Iris pigment epithelial cell (primary cell): Measurements from ENCODE around the gene HOXB2.

Experiments
- DNase-seq: peaks from one replicate; pipeline ENCODE4 v3.0.0-alpha.2; 2011; ENCODE audit warnings: low read depth

Gene HOXB2

DNA sequence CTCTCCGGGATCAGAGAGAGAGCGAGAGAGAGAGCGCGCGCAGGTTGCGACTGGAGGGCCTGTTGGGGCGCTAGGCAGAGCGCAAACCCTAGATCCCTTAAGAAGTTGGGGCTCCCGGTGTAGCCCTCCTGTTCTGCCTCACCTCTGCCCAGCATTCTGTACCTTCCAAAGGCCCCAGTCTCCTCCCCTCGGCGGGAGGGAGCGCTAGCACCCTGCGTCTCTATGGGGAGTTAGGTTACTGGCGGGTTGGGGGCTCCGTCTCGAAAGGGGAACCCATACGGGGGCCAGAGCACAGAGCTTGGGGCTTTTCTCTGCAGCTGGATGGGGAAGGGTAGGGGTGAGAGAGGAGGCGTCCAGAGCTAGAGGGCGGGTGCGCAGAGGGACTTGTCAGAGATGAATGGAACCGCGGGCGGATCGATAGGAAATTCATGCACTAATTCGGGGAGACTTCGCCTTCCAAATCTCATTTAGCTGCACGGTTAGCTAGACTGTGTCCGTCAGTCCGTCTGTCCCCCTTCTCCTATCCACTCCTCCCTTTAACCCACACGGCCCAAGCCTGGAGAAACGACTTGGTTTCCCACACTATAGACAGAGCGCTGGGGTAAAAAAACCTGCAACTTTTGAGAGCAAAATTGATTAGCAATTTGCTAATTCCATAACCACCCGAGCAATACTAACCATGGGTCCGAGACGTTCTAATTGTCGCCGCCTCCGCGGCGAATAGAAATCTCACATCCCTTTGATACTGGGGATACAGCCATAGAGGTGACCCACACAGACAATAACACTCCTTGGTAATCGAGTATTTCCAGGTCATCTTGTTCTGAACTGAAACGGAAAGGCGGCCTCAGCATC is 33.9 kb upstream of the HOXB2 start:
- no peak for DNase-seq

DNA sequence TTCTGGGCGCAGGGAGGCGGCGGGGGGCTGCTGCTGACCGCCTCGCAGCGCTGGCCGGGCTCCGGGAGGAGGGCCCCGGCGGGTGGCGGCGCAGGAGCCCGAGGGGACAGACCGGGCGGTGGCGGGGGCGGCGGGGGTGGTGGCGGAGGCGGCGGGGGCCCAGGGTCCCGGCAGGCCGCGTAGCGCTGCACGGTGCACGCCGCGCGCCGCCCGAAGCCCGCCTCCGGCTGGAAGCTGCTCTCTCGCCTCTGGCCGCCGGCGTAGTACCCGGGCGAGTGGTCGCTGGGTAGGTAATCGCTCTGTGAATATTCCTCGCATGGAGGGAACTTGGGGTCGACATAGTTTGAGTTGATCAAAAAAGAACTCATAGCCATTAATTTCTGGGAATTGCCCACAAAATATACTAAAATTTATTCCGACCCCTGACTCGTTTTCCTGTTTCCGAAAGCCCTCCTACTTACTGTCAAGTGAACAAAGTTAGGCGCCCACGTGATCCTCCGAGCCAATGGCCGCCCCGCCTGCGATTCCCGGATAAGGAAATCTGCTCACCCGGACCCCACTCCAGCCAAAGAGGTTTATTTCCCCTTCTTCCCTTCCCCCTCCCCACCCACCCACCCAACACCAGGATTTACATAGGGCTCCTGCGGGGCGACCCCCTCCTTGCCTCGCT is 33.2 kb upstream of the HOXB2 start, which contains the start of gene HOXB4:
HOXB4 (minus strand) TSS at position 405 of the 670 bp plus-strand sequence; CDS start at position 374, 31 bp downstream.
- DNase-seq: no peak

DNA sequence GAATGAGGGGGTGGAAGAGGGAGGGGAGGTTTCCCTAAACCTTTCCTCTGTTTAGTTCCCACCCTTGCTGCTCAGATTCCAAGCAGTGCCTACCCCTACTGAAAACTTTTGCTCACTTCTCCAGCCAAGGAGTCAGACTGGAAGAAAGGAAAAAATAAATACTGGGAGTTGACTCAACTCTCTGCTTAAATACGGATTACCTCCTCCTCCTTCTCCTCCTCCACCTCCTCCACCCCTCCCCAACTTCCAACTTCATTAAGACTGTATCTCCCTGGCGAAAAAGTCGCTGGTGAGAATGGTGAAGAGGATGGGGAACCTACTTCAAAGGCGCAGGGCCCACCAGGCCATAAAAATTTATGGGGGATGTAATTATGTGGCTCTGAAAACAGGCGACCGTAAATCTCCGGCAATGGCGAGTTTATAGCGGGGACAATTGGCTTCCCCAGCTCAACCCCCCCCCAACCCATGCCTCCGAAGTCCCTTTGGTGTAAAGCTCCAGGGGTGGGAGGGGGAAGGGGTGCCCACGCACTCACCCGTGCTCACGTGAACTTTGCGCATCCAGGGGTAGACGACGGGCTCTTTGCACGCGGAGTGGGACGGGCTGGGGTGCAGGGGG is 32.5 kb upstream of the HOXB2 start:
- no peak for DNase-seq

DNA sequence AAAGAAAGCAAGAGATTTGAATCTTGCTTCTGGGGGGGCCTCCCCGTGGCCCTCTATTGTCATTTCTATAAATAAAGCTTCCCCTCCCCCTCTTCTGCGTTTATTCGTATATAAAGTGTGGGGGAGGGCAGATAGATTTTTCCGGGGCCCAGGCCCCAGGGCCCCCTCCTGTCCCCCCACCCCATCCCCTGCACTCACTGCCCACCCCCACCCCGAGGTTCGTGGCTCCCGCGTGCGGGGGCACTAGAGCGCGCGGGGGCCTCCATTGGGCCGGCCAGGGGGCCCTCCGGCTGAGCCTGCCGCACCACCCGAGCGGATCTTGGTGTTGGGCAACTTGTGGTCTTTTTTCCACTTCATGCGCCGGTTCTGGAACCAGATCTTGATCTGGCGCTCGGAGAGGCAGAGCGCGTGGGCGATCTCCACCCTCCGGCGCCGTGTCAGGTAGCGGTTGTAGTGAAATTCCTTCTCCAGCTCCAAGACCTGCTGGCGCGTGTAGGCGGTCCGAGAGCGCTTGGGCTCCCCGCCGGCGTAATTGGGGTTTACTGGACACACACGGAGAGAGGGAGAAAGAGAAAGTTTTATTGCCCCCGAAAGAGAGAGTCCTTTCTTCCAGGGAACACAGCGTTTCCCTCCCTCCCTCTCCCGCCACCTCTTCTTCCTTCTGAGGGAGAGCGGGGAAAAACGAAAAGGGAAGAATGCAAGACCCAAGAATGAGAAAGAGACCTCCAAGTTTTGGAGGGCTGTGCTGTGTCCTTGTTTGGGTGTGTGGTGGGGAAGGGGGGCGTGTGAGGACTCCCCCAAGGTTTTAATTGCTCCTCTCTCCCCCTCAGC is 31.8 kb upstream of the HOXB2 start:
- DNase-seq: peak; percentile 27

DNA sequence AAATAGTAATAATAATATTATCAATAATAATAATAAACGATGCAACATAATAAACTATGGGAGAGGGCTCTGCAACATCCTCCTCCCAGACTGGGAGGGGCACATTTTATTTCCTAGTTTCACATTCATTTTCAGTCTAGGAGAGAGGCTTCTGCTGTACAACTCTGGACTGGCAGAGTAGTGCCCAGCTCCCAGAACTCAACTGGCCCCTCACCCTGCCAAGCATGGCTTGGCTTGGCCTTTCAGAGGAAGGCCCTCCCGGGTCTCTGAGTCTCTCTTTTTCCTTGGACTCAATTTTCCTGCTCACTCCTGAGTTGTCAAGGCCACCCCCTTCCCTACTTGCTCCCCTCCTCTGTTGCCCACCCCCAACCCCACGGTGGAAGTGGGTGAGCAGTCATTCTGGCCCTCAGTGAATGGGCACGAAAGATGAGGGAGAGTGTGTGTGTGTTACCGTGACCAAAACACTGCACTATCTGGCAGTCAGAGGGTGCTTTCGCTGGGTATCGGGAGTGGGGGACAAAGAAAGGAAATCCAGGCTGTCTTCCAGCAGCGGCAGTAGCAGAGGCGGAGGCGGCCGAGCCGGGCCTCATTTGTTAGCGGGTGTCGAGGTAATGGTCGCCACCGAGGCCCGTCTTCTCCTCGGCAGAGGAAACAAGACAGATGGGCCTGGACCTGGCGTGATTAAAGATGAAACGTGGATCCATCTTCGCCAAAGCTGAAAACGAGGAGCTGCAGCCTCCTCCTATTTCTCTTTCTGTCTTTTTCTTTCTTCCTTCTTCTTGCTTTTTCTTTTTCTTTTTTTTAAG is 31.0 kb upstream of the HOXB2 start:
- DNase-seq: no peak

DNA sequence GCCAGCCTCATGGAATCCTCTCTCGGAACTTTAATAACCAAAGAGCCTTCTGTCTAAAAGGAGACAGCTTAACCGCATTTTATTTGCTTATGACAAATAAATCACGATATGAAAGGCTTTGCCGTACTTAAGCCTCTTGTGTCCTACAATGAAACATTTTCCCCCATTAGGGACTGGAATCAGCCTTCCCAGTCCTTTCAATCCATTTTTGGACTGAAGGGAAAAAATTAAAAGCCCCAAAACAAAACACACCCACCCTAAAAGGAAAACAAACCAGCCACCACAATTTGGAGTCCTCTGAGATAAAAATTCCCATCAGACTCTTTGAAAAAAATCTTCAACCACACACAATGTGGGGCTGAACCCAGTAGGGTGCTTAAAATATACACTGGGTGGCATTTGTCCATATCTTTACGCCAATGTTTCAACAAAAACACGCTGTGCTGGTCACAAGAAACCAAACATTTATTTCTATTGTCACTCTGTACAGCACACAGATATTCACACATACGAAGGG is 30.2 kb upstream of the HOXB2 start:
- DNase-seq: no peak

DNA sequence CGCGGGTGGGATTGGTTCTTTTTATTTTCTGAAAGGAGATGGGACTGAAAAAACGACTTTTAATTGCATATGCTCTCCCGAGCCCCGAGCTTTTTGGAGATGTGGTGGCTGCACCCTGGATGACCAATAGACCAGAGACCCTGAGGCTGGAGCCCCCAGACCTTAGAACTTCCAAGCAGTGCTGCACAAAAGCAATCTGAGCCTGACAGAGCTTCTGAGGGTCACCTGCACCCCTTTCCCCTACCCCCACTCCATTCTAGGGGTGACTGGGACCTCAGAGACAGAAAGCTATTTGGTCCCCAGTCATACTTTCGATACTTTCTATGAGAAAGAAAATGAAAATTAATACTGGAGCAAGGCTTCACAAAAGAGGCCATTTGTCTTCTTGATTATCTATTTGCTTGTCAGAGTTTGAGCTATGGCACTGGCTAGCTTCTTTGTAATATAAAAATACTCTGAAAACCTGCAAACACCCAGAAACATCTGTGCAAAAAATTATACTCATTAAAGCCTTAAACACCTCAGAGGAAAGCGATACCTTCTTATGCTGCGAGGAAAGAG is 29.7 kb upstream of the HOXB2 start:
- no peak for DNase-seq

DNA sequence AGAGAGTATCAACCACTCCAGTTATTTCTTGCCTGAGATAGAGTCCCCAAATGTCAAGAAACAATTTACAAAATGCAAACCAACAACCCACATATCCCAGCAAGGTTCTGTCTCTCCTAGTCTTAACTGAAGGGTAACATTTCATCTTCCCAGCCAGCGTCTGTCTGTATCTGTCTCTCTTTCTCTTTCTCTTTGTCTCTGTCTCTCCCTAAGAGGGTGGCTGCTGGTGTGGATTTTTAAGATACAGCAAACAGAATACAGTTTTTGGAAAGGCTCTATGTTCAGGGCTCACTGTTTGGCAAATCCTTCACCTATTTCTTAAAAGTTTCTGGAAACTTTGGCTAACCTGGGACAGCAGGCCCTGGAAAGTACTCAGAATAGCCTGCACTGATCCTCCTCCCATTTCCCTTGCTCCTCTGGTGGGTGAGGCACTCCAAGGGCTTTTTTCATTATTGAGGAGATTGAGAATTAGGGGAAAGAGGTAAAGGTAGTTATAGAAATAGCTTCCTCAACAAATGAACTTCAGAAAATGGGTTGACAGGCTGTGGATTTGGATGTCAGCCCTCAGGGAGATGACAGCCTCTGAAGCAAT is 27.0 kb upstream of the HOXB2 start:
- DNase-seq: no peak

DNA sequence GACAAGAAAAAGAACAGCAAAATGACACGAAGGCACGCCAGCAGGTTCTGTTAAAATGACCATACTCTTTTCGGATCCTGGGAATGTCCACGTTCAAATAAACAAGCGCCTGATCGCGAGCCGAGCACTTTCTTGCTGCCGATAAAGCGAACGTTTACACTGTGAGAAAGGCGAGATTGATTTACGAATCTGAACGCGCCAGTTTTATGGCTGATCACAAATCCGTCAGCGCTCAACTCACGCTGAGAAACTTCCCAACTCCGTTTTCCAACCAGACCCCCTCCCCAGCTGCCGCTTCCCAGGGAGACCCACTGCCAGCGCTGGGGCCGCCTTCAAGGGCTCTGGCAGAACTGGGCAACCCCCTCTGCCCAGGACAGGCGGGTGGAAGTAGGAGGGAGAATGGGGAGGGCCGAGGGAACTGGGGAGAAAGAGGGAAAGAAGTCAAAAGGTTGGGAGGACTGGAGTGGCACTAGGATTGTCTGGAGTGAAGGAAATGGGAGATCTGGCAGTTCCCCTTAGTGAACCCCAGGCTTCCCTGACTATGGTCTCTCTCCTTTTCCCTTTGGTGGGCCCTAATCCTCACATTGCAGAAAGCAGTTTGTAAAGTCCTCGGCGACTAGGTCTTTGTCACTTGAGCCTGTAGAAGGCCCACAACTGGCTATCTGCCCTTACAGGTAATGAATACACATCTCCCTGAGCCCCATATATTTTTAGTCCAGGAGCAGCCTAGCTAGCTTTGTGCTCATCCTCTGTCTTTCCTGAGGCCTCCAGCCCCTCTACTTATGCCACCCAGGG is 26.3 kb upstream of the HOXB2 start:
- no peak for DNase-seq

DNA sequence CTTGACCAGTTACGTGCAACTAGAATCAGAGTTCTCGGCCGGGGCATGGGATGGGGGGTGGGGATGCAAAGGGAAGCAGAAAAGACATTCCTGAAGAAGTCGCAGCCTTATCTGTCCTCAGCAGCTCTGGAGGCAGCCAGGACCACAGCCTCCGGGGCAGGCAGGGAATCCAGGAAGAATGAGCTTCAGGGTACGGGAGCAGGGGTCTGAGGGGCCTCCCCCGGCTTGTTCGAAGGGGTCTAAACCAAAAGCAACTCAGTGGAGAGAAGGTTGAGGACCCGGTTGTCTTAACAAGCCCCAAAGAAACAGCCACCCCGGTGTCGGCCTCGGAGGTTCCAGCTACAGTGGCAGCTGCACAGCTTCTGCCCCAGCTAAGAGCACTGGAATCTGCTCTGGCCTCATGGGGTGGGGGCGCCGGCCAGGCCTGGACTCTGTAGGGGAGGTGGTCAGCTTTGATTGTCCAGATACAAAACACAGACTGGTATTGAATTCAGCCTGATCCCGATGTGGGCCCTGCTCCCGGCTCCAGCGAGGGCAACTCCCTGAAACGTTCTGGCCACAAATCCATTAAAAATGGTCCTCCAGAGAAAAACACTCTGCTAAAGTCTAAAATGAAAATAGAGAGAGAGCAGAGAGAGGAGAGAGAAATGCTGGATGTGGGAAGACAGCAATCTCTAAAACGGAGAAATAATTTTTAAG is 25.6 kb upstream of the HOXB2 start:
- no peak for DNase-seq

DNA sequence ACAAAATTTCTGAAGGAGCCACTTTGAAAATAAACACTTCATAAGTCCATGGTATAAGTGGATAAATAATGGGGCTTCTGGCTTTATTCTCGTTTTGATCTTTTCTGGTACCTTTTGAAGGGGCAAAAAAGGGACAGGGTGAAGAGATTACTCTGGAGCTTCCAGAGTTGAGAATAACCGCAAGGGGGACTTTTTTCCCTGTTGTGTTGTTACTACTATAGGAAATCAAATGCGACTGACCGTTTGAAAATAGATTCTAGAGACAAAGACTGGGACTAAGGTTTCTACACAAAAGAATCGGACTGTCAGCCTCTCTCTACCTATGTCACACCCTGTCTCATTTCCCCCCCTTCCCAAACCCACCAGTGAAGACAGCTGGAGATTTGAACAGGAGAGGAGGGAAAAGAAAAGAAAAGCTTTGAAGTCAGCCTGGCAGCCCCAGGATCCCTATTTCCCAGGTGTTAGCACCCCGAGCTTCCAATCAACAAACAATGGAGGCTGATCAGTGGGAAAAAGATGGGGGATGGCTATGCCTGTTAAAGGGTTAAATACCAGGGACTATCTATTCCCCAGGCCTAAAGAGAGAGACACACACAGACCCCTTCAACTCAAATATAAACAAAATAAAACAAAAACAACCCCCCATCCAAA is 24.9 kb upstream of the HOXB2 start:
- no peak for DNase-seq

DNA sequence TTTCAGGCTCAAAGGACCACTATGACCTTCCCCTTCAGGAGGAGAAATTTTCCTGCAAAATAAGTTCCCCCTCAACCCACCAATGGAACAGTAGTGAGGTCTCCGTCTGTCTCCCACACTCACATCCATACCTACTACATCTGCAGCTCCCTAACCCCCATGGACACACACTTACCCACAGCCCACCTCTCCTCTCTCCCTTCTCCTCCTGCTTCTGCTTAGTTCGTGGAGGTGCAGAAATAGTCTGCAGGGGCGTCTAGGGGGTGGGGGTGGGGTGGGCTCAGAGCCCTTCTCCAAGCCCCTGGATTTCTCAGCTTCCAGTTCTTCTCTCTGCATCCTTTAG is 24.3 kb upstream of the HOXB2 start:
- no peak for DNase-seq

DNA sequence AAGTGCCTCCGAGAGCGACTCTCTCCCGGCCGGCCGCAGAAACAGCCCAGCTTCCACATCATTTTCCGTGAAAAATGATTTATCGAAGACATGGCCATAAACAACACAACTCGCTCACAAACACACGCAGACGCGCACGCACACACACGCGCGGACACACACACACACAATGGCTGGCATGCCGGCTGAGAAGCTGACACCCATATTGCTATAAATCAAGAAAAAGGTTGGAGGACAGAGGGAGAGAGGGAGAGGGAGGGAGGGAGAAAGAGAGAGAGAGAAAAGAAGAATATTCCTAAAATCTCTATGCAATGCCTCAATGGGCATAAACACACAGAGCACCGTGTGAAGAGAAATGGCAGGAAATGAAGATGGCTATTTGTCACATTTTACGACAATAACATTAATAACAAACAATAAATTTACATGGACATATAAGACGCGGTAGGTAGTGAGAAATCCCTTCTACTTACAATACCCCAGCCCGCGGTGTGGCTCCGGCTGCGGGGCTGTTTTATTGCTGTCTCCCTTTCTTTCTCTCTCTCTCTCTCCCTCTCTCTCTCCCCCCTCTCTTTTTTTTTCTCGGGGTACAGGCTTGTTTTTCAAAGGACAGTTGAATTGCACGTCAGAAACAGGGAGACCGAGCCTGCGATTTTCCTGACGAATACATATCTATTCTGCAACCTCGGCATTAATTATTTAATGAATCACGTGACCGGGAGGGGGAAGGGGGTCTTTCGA is 23.8 kb upstream of the HOXB2 start:
- no peak for DNase-seq

DNA sequence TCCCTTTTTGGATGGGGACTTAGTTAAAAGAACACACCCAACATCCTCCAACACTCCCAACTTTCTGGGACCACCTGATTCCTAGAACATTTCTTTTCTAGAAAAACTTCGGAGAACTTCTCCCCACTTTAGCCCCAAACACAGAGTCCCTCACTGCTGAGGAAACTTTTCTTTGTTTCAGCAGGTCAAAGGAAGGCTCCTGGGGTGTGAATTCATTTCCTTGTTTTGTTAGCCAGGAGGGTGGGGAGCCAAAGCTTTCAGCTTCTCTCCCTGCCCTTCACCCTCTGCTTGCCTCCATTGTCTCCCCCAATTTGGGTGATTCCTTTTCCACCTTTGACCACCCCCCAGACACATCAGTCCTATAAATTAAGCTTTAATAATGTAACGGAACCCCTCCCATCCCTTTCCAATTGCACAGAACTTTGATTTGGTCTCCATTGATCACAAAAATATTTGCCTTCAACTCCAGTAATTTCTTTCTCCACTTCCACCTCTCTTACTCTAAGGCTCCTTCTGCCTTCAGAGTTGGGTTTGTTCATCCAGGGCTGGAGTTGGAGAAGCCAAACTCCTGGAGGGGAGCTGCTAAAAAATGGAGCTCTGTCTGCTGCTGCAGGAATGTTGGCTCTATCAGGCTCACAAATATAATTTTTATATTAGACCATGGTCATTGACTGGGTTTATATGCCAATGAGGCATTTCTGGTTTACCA is 22.9 kb upstream of the HOXB2 start:
- no peak for DNase-seq

DNA sequence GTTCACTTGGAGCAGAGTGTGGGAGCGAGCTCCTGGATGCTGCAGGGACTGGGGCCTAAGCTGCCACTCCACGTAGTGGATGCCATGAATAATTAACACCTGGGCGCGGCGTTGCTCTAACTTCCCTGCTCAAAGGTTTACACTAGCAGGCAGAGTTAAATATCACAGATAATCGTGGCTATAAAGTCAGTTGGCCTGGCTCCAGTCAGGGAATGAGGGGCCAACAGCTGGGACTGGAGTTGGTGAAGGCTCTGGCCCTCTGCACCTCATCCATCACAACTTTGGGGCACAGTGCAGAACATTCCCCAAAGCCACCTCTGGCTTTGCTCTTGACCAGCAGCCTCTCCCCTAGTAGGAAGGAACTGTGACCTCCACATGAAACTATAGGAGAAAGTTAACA is 22.3 kb upstream of the HOXB2 start:
- DNase-seq: no peak

DNA sequence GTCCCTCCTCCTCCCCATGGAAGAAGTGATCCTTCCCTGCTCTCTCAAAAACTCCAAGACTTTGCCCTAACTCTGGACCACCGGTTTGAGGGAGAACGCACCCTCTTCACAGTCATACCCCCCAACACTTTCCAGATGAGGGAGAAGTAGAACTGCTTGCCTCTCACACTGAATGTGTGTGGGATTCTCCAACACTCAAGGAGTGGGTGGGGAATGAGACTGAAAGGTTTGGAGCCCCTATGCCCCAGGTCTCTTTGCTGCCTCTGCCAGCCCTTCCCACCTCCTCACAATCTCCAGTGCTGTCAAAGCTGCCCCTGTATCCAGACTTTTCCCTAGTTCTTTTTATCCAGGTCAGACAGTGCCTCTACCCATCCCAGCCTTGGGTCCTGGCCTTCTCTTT is 21.8 kb upstream of the HOXB2 start:
- DNase-seq: no peak
